ENCODE data around the gene GABRB1.

Gene GABRB1

GRCh38 chr4:47312170-47312569 lies 280.8 kb downstream of the GABRB1 start:
- H2BK5ac ChIP-seq (ENCODE audit: low read length), result no peak overlapping the region
- H2AK5ac ChIP-seq (ENCODE audit: low read length), result no peak overlapping the region
- H2BK120ac ChIP-seq (ENCODE audit: low read depth, low read length), result no peak overlapping the region
- H3K36me3 ChIP-seq (ENCODE audit: control insufficient read depth, insufficient read depth, low read length), result no peaks in the 10 kb centered on the region
- no peak overlapping the region for H4K8ac ChIP-seq (ENCODE audit: low read depth, low read length)
- no peak overlapping the region for H3K23ac ChIP-seq (ENCODE audit: low read length)
- no peak overlapping the region for H2BK15ac ChIP-seq (replicated peaks; ENCODE audit: low read depth)
- H3K79me2 ChIP-seq (ENCODE audit: control insufficient read depth, insufficient read depth, low read length), result no peaks in the 10 kb centered on the region
- H3K27ac ChIP-seq (ENCODE audit: low read depth, low read length), result no peak overlapping the region
- 100% methylated on average over 2 of the region's 2 CpGs for WGBS (ENCODE audit: extremely low coverage, insufficient coverage, low lambda C conversion rate)
- DNase-seq, result no peak
- no peaks in the 10 kb centered on the region for H3K27me3 ChIP-seq (ENCODE audit: insufficient read depth, low read length, poor library complexity)
- H3K4me3 ChIP-seq (ENCODE audit: low read length), result no peak overlapping the region
- H3K79me1 ChIP-seq (ENCODE audit: low read length), result no peaks in the 10 kb centered on the region
- no peak overlapping the region for H3K4ac ChIP-seq (ENCODE audit: low read depth, low read length)
- no peak overlapping the region for H3K18ac ChIP-seq (ENCODE audit: low read length)
- no peak overlapping the region for H4K5ac ChIP-seq (ENCODE audit: low read length)
- no peak overlapping the region for H3K4me2 ChIP-seq (ENCODE audit: low read length)
- no peak overlapping the region for H3K56ac ChIP-seq (ENCODE audit: low read length)
- H3K9ac ChIP-seq (ENCODE audit: low read length), result no peak overlapping the region
- H3K4me1 ChIP-seq (ENCODE audit: control insufficient read depth, low read depth, low read length), result no peaks in the 10 kb centered on the region

- Histone ChIP-seq H3K79me1 (ENCODE audit: low read length) (no peaks in the 10 kb centered on the region), H3K23ac (ENCODE audit: low read length) (no peak overlapping the region), H3K4me3 (ENCODE audit: low read length) (no peak overlapping the region), H2BK120ac (ENCODE audit: low read depth, low read length) (no peak overlapping the region), H3K4me1 (ENCODE audit: control insufficient read depth, low read depth, low read length) (no peaks in the 10 kb centered on the region), H3K56ac (ENCODE audit: low read length) (no peak overlapping the region), H3K9ac (ENCODE audit: low read length) (no peak overlapping the region), H3K18ac (ENCODE audit: low read length) (no peak overlapping the region), H2AK5ac (ENCODE audit: low read length) (no peak overlapping the region), H2BK15ac (replicated peaks; ENCODE audit: low read depth) (no peak overlapping the region), H3K27ac (ENCODE audit: low read depth, low read length) (no peak overlapping the region), H3K4ac (ENCODE audit: low read depth, low read length) (no peak overlapping the region), H3K79me2 (ENCODE audit: control insufficient read depth, insufficient read depth, low read length) (no peaks in the 10 kb centered on the region), H4K8ac (ENCODE audit: low read depth, low read length) (no peak overlapping the region), H3K27me3 (ENCODE audit: insufficient read depth, low read length, poor library complexity) (no peaks in the 10 kb centered on the region), H4K5ac (ENCODE audit: low read length) (no peak overlapping the region), H3K4me2 (ENCODE audit: low read length) (no peak overlapping the region), H3K36me3 (ENCODE audit: control insufficient read depth, insufficient read depth, low read length) (no peaks in the 10 kb centered on the region), H2BK5ac (ENCODE audit: low read length) (no peak overlapping the region)
- DNase-seq, result no peak
Observed at GRCh38 chr4:47313384-47313783, 282.0 kb downstream of the GABRB1 start.

- Histone ChIP-seq H2BK120ac (ENCODE audit: low read depth, low read length) (no peak overlapping the region), H3K27ac (ENCODE audit: low read depth, low read length) (no peak overlapping the region), H2BK15ac (replicated peaks; ENCODE audit: low read depth) (no peak overlapping the region), H3K4me3 (ENCODE audit: low read length) (no peak overlapping the region), H3K9ac (ENCODE audit: low read length) (no peak overlapping the region), H3K36me3 (ENCODE audit: control insufficient read depth, insufficient read depth, low read length) (no peaks in the 10 kb centered on the region), H3K23ac (ENCODE audit: low read length) (no peak overlapping the region), H3K27me3 (ENCODE audit: insufficient read depth, low read length, poor library complexity) (no peaks in the 10 kb centered on the region), H4K5ac (ENCODE audit: low read length) (no peak overlapping the region), H4K8ac (ENCODE audit: low read depth, low read length) (no peak overlapping the region), H3K79me2 (ENCODE audit: control insufficient read depth, insufficient read depth, low read length) (no peaks in the 10 kb centered on the region), H2BK5ac (ENCODE audit: low read length) (no peak overlapping the region), H3K79me1 (ENCODE audit: low read length) (no peaks in the 10 kb centered on the region), H3K56ac (ENCODE audit: low read length) (no peak overlapping the region), H3K4me2 (ENCODE audit: low read length) (no peak overlapping the region), H3K4me1 (ENCODE audit: control insufficient read depth, low read depth, low read length) (no peaks in the 10 kb centered on the region), H2AK5ac (ENCODE audit: low read length) (no peak overlapping the region), H3K18ac (ENCODE audit: low read length) (no peak overlapping the region), H3K4ac (ENCODE audit: low read depth, low read length) (no peak overlapping the region)
- no peak for DNase-seq
Observed at GRCh38 chr4:47315346-47315745, 284.0 kb downstream of the GABRB1 start.

DNA sequence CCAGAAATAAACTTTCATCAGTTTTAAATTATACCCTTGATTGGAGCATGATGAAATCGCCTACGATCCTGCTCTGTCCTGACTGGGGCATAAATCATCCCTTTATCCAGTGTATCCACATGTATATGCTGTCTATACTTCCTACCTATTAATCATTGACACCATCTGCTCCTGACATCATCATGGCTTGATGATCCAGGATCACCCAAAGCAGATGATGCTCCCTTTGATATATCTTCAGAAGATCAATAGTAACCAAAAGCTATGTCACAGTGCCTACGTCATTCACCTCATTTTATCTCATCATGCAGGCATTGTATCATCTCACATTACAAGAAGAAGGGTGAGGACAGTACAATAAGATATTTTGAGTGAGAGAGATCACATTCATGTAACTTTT lies 294.7 kb downstream of the GABRB1 start:
- no peaks in the 10 kb centered on the region for H3K4me1 ChIP-seq (ENCODE audit: control insufficient read depth, low read depth, low read length)
- no peaks in the 10 kb centered on the region for H3K27me3 ChIP-seq (ENCODE audit: insufficient read depth, low read length, poor library complexity)
- H3K27ac ChIP-seq (ENCODE audit: low read depth, low read length), result no peak overlapping the region
- no peak overlapping the region for H4K5ac ChIP-seq (ENCODE audit: low read length)
- H3K23ac ChIP-seq (ENCODE audit: low read length), result no peak overlapping the region
- no peak overlapping the region for H3K18ac ChIP-seq (ENCODE audit: low read length)
- no peak overlapping the region for H2AK5ac ChIP-seq (ENCODE audit: low read length)
- H4K8ac ChIP-seq (ENCODE audit: low read depth, low read length), result no peak overlapping the region
- no peak overlapping the region for H2BK120ac ChIP-seq (ENCODE audit: low read depth, low read length)
- no peak overlapping the region for H2BK5ac ChIP-seq (ENCODE audit: low read length)
- H3K4me2 ChIP-seq (ENCODE audit: low read length), result no peak overlapping the region
- no peaks in the 10 kb centered on the region for H3K79me1 ChIP-seq (ENCODE audit: low read length)
- H3K36me3 ChIP-seq (ENCODE audit: control insufficient read depth, insufficient read depth, low read length), result no peaks in the 10 kb centered on the region
- no peak overlapping the region for H3K4ac ChIP-seq (ENCODE audit: low read depth, low read length)
- H3K56ac ChIP-seq (ENCODE audit: low read length), result no peak overlapping the region
- no peak for DNase-seq
- no peak overlapping the region for H3K4me3 ChIP-seq (ENCODE audit: low read length)
- H3K9ac ChIP-seq (ENCODE audit: low read length), result no peak overlapping the region
- no peaks in the 10 kb centered on the region for H3K79me2 ChIP-seq (ENCODE audit: control insufficient read depth, insufficient read depth, low read length)
- WGBS (ENCODE audit: extremely low coverage, insufficient coverage, low lambda C conversion rate), result no CpG with 5 or more reads among the region's 3 CpGs
- no peak overlapping the region for H2BK15ac ChIP-seq (replicated peaks; ENCODE audit: low read depth)

DNA sequence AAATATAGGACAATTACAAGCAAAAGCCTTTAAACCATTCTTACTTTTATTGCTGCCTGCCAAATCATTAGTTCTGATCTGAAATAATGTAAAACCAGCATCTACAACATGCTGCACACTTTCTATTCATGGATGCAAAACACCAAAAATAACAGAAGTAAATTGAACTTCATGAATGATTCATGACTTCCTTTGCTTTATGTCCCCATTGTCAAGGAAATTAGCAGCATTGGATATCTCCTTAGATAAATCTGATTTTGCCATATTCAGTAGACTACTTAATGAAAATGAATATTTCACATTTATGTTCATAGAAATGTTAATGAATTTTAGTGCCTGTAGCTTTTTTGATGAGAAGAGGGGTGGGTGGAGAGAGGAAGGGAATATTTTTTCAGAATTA lies 299.5 kb downstream of the GABRB1 start:
- no peak overlapping the region for H3K56ac ChIP-seq (ENCODE audit: low read length)
- no peak overlapping the region for H3K18ac ChIP-seq (ENCODE audit: low read length)
- H3K79me2 ChIP-seq (ENCODE audit: control insufficient read depth, insufficient read depth, low read length), result no peaks in the 10 kb centered on the region
- no peak overlapping the region for H2AK5ac ChIP-seq (ENCODE audit: low read length)
- no peak overlapping the region for H3K4me2 ChIP-seq (ENCODE audit: low read length)
- no peak overlapping the region for H2BK5ac ChIP-seq (ENCODE audit: low read length)
- H3K36me3 ChIP-seq (ENCODE audit: control insufficient read depth, insufficient read depth, low read length), result no peaks in the 10 kb centered on the region
- H2BK120ac ChIP-seq (ENCODE audit: low read depth, low read length), result no peak overlapping the region
- H3K27ac ChIP-seq (ENCODE audit: low read depth, low read length), result no peak overlapping the region
- no peak overlapping the region for H3K4ac ChIP-seq (ENCODE audit: low read depth, low read length)
- H2BK15ac ChIP-seq (replicated peaks; ENCODE audit: low read depth), result no peak overlapping the region
- no peak overlapping the region for H3K4me3 ChIP-seq (ENCODE audit: low read length)
- H3K27me3 ChIP-seq (ENCODE audit: insufficient read depth, low read length, poor library complexity), result no peaks in the 10 kb centered on the region
- H4K8ac ChIP-seq (ENCODE audit: low read depth, low read length), result no peak overlapping the region
- no peak overlapping the region for H3K9ac ChIP-seq (ENCODE audit: low read length)
- no peaks in the 10 kb centered on the region for H3K4me1 ChIP-seq (ENCODE audit: control insufficient read depth, low read depth, low read length)
- no peak overlapping the region for H4K5ac ChIP-seq (ENCODE audit: low read length)
- no peak for DNase-seq
- H3K23ac ChIP-seq (ENCODE audit: low read length), result no peak overlapping the region
- no peaks in the 10 kb centered on the region for H3K79me1 ChIP-seq (ENCODE audit: low read length)

DNA sequence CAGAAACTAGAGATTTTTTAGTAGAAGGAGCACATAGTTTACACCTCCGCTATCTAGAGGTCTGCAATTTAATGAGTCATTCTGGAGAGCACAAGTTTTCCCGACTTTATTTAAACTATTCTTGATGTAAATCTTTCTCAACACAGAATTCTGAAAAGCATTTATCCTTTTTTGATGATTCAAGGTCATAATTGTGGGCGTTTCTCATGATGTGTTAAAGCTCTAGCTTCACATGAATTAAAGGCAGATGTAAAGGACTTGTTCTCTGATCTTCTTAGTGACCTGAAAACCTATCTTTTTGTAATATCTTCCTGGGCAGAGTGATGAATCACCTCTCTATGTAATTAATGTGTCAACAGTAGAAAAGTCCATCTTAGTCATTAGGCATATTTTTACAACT lies 303.3 kb downstream of the GABRB1 start:
- Histone ChIP-seq H4K5ac (ENCODE audit: low read length) (no peak overlapping the region), H4K8ac (ENCODE audit: low read depth, low read length) (no peak overlapping the region), H3K56ac (ENCODE audit: low read length) (no peak overlapping the region), H3K4me2 (ENCODE audit: low read length) (no peak overlapping the region), H2AK5ac (ENCODE audit: low read length) (no peak overlapping the region), H2BK5ac (ENCODE audit: low read length) (no peak overlapping the region), H2BK120ac (ENCODE audit: low read depth, low read length) (no peak overlapping the region), H3K4me1 (ENCODE audit: control insufficient read depth, low read depth, low read length) (no peaks in the 10 kb centered on the region), H3K27ac (ENCODE audit: low read depth, low read length) (no peak overlapping the region), H3K79me1 (ENCODE audit: low read length) (no peaks in the 10 kb centered on the region), H3K79me2 (ENCODE audit: control insufficient read depth, insufficient read depth, low read length) (no peaks in the 10 kb centered on the region), H3K4me3 (ENCODE audit: low read length) (no peak overlapping the region), H3K23ac (ENCODE audit: low read length) (no peak overlapping the region), H3K4ac (ENCODE audit: low read depth, low read length) (no peak overlapping the region), H3K9ac (ENCODE audit: low read length) (no peak overlapping the region), H3K36me3 (ENCODE audit: control insufficient read depth, insufficient read depth, low read length) (no peaks in the 10 kb centered on the region), H2BK15ac (replicated peaks; ENCODE audit: low read depth) (no peak overlapping the region), H3K18ac (ENCODE audit: low read length) (no peak overlapping the region), H3K27me3 (ENCODE audit: insufficient read depth, low read length, poor library complexity) (no peaks in the 10 kb centered on the region)
- no peak for DNase-seq
- no CpG with 5 or more reads among the region's 3 CpGs for WGBS (ENCODE audit: extremely low coverage, insufficient coverage, low lambda C conversion rate)

All from mesendoderm (in vitro differentiated cells).